Body of pancreas (tissue), 4 donors: ENCODE results near the gene PSMG3. TPM values are rescaled to one million over a fixed set of nuclear protein-coding genes. Genes with fewer than 3 reads are reported as not detected.

Experiments used
- ATAC-seq: fragments of 150-250 bp; one replicate; pipeline ENCODE4 v1.9.1; 2016
- DNase-seq, 4 donors: peaks; one replicate each; pipeline ENCODE4 v3.0.0-alpha.2; 2019
- H3K27ac ChIP-seq, 4 donors: fragments of 200-600 bp; sonication (generic); 1 replicate in 3 of 4; 2 replicates in 1 of 4; pipeline versions ENCODE4 v1.5.1 to v1.6.1; 2016 to 2019; ENCODE audit warnings: mild to moderate bottlenecking in 1 of 4, mixed read lengths in 1 of 4, moderate library complexity in 1 of 4
- H3K27me3 ChIP-seq, 2 donors: fragments of 200-600 bp; sonication (generic); one replicate each; pipeline ENCODE4 v1.6.0; 2016; ENCODE audit warnings: mild to moderate bottlenecking in 1 of 2
- H3K36me3 ChIP-seq, 2 donors: fragments of 200-600 bp; sonication (generic); replicated peaks in 1 of 2; 2 replicates each; pipeline ENCODE4 v1.5.1; 2016; ENCODE audit warnings: low read depth in 2 of 2; ENCODE audit not compliant: insufficient read depth in 1 of 2
- H3K4me1 ChIP-seq: fragments of 200-600 bp; sonication (generic); one replicate; pipeline ENCODE4 v1.6.0; 2016
- H3K4me3 ChIP-seq, 2 donors: fragments of 200-600 bp; sonication (generic); 1 replicate in 1 of 2; 2 replicates in 1 of 2; pipeline ENCODE4 v1.5.1; 2016 to 2019
- H3K9me3 ChIP-seq, 3 donors: fragments of 200-600 bp; sonication (generic); 1 replicate in 2 of 3; 2 replicates in 1 of 3; pipeline ENCODE4 v1.5.1; 2016
- CTCF ChIP-seq, 7 experiments: fragments of 450-650 bp in 4 of 7; fragments of 200-600 bp in 3 of 7; sonication (generic) in 3 of 7; IDR thresholded peaks; one replicate each; pipeline ENCODE4 v1.5.1; 2016 to 2019; ENCODE audit warnings: antibody characterized with exemption in 7 of 7
- POLR2A ChIP-seq, 3 donors: fragments of 450-650 bp; IDR thresholded peaks; one replicate each; pipeline ENCODE4 v1.6.1; 2016; ENCODE audit warnings: antibody characterized with exemption in 3 of 3, mild to moderate bottlenecking in 2 of 3
- WGBS, 2 donors: methylation state at CpG; one replicate each; pipeline ENCODE4 v1.1.5; 2017; 5-methylcytosine and 5-hydroxymethylcytosine counted together
- intact Hi-C: fragments of 100-400 bp; cut with DNase I; formaldehyde crosslinking; loops from one replicate; pipeline ENCODE4 v1.15.1; 2023
- total RNA-seq, 2 donors: library from RNA; depleted of rRNA; stranded (reverse); fragments of >200 nt; gene quantifications; one replicate each; pipeline ENCODE4 v1.1.0, GENCODE V29; 2016

The PSMG3 gene
- total RNA-seq, 2 donors from 2014 or later = 34.0 to 39.6 TPM

GRCh38 chr7:1560620-1561031 lies 9.2 kb downstream of the PSMG3 start:
- 67 to 80% methylated on average over 2 to 13 of the region's 13 CpGs for WGBS, 2 donors
- no peak for ATAC-seq

GRCh38 chr7:1559626-1560590 lies 9.9 kb downstream of the PSMG3 start:
- H3K4me3 ChIP-seq = no peak overlapping the region
- intact Hi-C loops = no loop called here
- WGBS, 2 donors = 83 to 87% methylated on average over 12 to 27 of the region's 28 CpGs
- H3K9me3 ChIP-seq = no peaks in the 10 kb centered on the region
- DNase-seq = no peak
- H3K4me1 ChIP-seq = peaks cover 33% of the 10 kb centered on the region
- TF ChIP-seq CTCF (IDR thresholded peaks at IDR 0.05) = no peak
- no peak for TF ChIP-seq POLR2A (IDR thresholded peaks at IDR 0.05)
- ATAC-seq = no peak
- H3K36me3 ChIP-seq = no peaks in the 10 kb centered on the region
- H3K27ac ChIP-seq = no peak overlapping the region
- H3K27me3 ChIP-seq = no peaks in the 10 kb centered on the region

More at GRCh38 chr7:1560620-1561031, 9.2 kb downstream of the PSMG3 start:
- H3K4me3 ChIP-seq = no peak overlapping the region
- H3K4me1 ChIP-seq = peaks cover 26% of the 10 kb centered on the region
- DNase-seq = no peak
- H3K27ac ChIP-seq = no peak overlapping the region
- no peaks in the 10 kb centered on the region for H3K36me3 ChIP-seq
- no peak for TF ChIP-seq POLR2A (IDR thresholded peaks at IDR 0.05)
- TF ChIP-seq CTCF (IDR thresholded peaks at IDR 0.05) = no peak
- H3K9me3 ChIP-seq = no peaks in the 10 kb centered on the region
- no peaks in the 10 kb centered on the region for H3K27me3 ChIP-seq
- intact Hi-C loops = no loop called here

GRCh38 chr7:1558841-1559625 lies 10.8 kb downstream of the PSMG3 start:
- no peak for ATAC-seq
- Histone ChIP-seq H3K27me3 (no peaks in the 10 kb centered on the region), H3K4me1 (peaks cover 42% of the 10 kb centered on the region), H3K27ac (peak overlapping the region in 2 of 4 donors; percentile 28 to 48), H3K4me3 (no peak overlapping the region), H3K9me3 (no peaks in the 10 kb centered on the region), H3K36me3 (no peaks in the 10 kb centered on the region)
- 47 to 73% methylated on average over 3 to 27 of the region's 32 CpGs for WGBS, 2 donors
- DNase-seq = peak in 1 of 4 donors; percentile 40
- intact Hi-C loops = no loop called here
- no peak for TF ChIP-seq POLR2A (IDR thresholded peaks at IDR 0.05)
- no peak for TF ChIP-seq CTCF (IDR thresholded peaks at IDR 0.05)

GRCh38 chr7:1558181-1558811 lies 11.5 kb downstream of the PSMG3 start:
- intact Hi-C loops = no loop called here
- Histone ChIP-seq H3K36me3 (no peaks in the 10 kb centered on the region), H3K4me1 (peaks cover 49% of the 10 kb centered on the region), H3K9me3 (no peaks in the 10 kb centered on the region), H3K27ac (peak overlapping the region in 1 of 4 donors; percentile 28), H3K4me3 (no peak overlapping the region), H3K27me3 (no peaks in the 10 kb centered on the region)
- TF ChIP-seq POLR2A (IDR thresholded peaks at IDR 0.05) (no peak), CTCF (IDR thresholded peaks at IDR 0.05) (no peak)
- WGBS, 2 donors = 70 to 71% methylated on average over 15 to 24 of the region's 24 CpGs
- ATAC-seq = no peak
- peak in 1 of 4 donors; percentile 20 for DNase-seq
